ENCODE results near the gene LRRC47.
A peak's percentile ranks its signal among the peaks of the same experiment; 100 is the strongest.

LRRC47 gene

GRCh38 chr1:3747522-3747848, 48.8 kb downstream of the LRRC47 start:
- no peak for DNase-seq (ENCODE audit: low read depth in 2 of 2)

- peak; percentile 66 for DNase-seq (ENCODE audit: low read depth in 2 of 2)
Observed at GRCh38 chr1:3746830-3747521, 49.3 kb downstream of the LRRC47 start.

GRCh38 chr1:3746389-3746829, 49.9 kb downstream of the LRRC47 start:
- no peak for DNase-seq (ENCODE audit: low read depth in 2 of 2)

- DNase-seq (ENCODE audit: low read depth in 2 of 2) = no peak
Observed at GRCh38 chr1:3745590-3746381, 50.5 kb downstream of the LRRC47 start.

GRCh38 chr1:3745071-3745470, 51.2 kb downstream of the LRRC47 start:
- no peak for DNase-seq (ENCODE audit: low read depth in 2 of 2)

- DNase-seq (ENCODE audit: low read depth in 2 of 2) = no peak
Observed at GRCh38 chr1:3744646-3745045, 51.7 kb downstream of the LRRC47 start.

- no peak for DNase-seq (ENCODE audit: low read depth in 2 of 2)
Observed at GRCh38 chr1:3743826-3744225, 52.5 kb downstream of the LRRC47 start.

GRCh38 chr1:3743421-3743820, 52.9 kb downstream of the LRRC47 start:
- DNase-seq (ENCODE audit: low read depth in 2 of 2) = no peak

- no peak for DNase-seq (ENCODE audit: low read depth in 2 of 2)
Observed at GRCh38 chr1:3742439-3743298, 53.6 kb downstream of the LRRC47 start.

GRCh38 chr1:3741566-3742438, 54.5 kb downstream of the LRRC47 start:
- DNase-seq (ENCODE audit: low read depth in 2 of 2) = no peak

GRCh38 chr1:3740752-3741151, 55.5 kb downstream of the LRRC47 start:
- DNase-seq (ENCODE audit: low read depth in 2 of 2) = no peak

GRCh38 chr1:3740042-3740441, 56.3 kb downstream of the LRRC47 start:
- no peak for DNase-seq (ENCODE audit: low read depth in 2 of 2)

- no peak for DNase-seq (ENCODE audit: low read depth in 2 of 2)
Observed at GRCh38 chr1:3738943-3739342, 57.4 kb downstream of the LRRC47 start.

- no peak for DNase-seq (ENCODE audit: low read depth in 2 of 2)
Observed at GRCh38 chr1:3736708-3737107, 59.6 kb downstream of the LRRC47 start.

- no peak for DNase-seq (ENCODE audit: low read depth in 2 of 2)
Observed at GRCh38 chr1:3736131-3736561, 60.2 kb downstream of the LRRC47 start.

GRCh38 chr1:3735688-3736087, 60.6 kb downstream of the LRRC47 start:
- no peak for DNase-seq (ENCODE audit: low read depth in 2 of 2)

- no peak for DNase-seq (ENCODE audit: low read depth in 2 of 2)
Observed at GRCh38 chr1:3735027-3735681, 61.1 kb downstream of the LRRC47 start.

GRCh38 chr1:3734602-3735001, 61.7 kb downstream of the LRRC47 start:
- DNase-seq (ENCODE audit: low read depth in 2 of 2) = no peak

- no peak for DNase-seq (ENCODE audit: low read depth in 2 of 2)
Observed at GRCh38 chr1:3733883-3734589, 62.3 kb downstream of the LRRC47 start.
